ENCODE data around the gene HCCS.
"Not testable (repeated sequence)": the region's sequence is repeated elsewhere in the genome, so short reads cannot be mapped to it uniquely, and the experiment has no call there.

HCCS gene

GRCh38 chrX:11103006-11103405, 8.1 kb upstream of the HCCS start:
- in situ Hi-C loops (cut with HindIII; ENCODE audit: low pct_unique_long_range_greater_than_20kb, low sequenced_read_pairs) = no loop called here
- no peak for TF ChIP-seq JUND (IDR thresholded peaks at IDR 0.05; ENCODE audit: low read depth)
- no peak for DNase-seq (ENCODE audit: low read depth in 1 of 2, low spot score in 1 of 2)

- no peak for DNase-seq (ENCODE audit: low read depth in 1 of 2, low spot score in 1 of 2)
- in situ Hi-C loops (cut with HindIII; ENCODE audit: low pct_unique_long_range_greater_than_20kb, low sequenced_read_pairs) = no loop called here
- TF ChIP-seq JUND (IDR thresholded peaks at IDR 0.05; ENCODE audit: low read depth) = no peak
Measured at GRCh38 chrX:11103751-11104150, 7.4 kb upstream of the HCCS start.

GRCh38 chrX:11105080-11105479, 6.1 kb upstream of the HCCS start:
- TF ChIP-seq JUND (IDR thresholded peaks at IDR 0.05; ENCODE audit: low read depth) = no peak
- in situ Hi-C loops (cut with HindIII; ENCODE audit: low pct_unique_long_range_greater_than_20kb, low sequenced_read_pairs) = no loop called here
- no peak for DNase-seq (ENCODE audit: low read depth in 1 of 2, low spot score in 1 of 2)

GRCh38 chrX:11108253-11108941, 2.7 kb upstream of the HCCS start:
- no peak for DNase-seq (ENCODE audit: low read depth in 1 of 2, low spot score in 1 of 2)
- TF ChIP-seq JUND (IDR thresholded peaks at IDR 0.05; ENCODE audit: low read depth) = no peak
- in situ Hi-C loops (cut with HindIII; ENCODE audit: low pct_unique_long_range_greater_than_20kb, low sequenced_read_pairs) = no loop called here

- DNase-seq (ENCODE audit: low read depth in 1 of 2, low spot score in 1 of 2) = no peak
- in situ Hi-C loops (cut with HindIII; ENCODE audit: low pct_unique_long_range_greater_than_20kb, low sequenced_read_pairs) = no loop called here
- TF ChIP-seq JUND (IDR thresholded peaks at IDR 0.05; ENCODE audit: low read depth) = no peak
Measured at GRCh38 chrX:11109968-11110367, 1.2 kb upstream of the HCCS start.

GRCh38 chrX:11111947-11112346, 815 bp downstream of the HCCS start:
- no peak for DNase-seq (ENCODE audit: low read depth in 1 of 2, low spot score in 1 of 2)
- no peak for TF ChIP-seq JUND (IDR thresholded peaks at IDR 0.05; ENCODE audit: low read depth)
- in situ Hi-C loops (cut with HindIII; ENCODE audit: low pct_unique_long_range_greater_than_20kb, low sequenced_read_pairs) = no loop called here

- no peak for DNase-seq (ENCODE audit: low read depth in 1 of 2, low spot score in 1 of 2)
Measured at GRCh38 chrX:11113731-11114130, 2.6 kb downstream of the HCCS start.

GRCh38 chrX:11117745-11118144, 6.6 kb downstream of the HCCS start:
- no peak for TF ChIP-seq JUND (IDR thresholded peaks at IDR 0.05; ENCODE audit: low read depth)
- in situ Hi-C loops (cut with HindIII; ENCODE audit: low pct_unique_long_range_greater_than_20kb, low sequenced_read_pairs) = no loop called here
- no peak for DNase-seq (ENCODE audit: low read depth in 1 of 2, low spot score in 1 of 2)

More at GRCh38 chrX:11113731-11114130, 2.6 kb downstream of the HCCS start:
- in situ Hi-C loops (cut with HindIII; ENCODE audit: low pct_unique_long_range_greater_than_20kb, low sequenced_read_pairs) = no loop called here
- no peak for TF ChIP-seq JUND (IDR thresholded peaks at IDR 0.05; ENCODE audit: low read depth)

- no peak for DNase-seq (ENCODE audit: low read depth in 1 of 2, low spot score in 1 of 2)
- TF ChIP-seq JUND (IDR thresholded peaks at IDR 0.05; ENCODE audit: low read depth) = no peak
- in situ Hi-C loops (cut with HindIII; ENCODE audit: low pct_unique_long_range_greater_than_20kb, low sequenced_read_pairs) = no loop called here
Measured at GRCh38 chrX:11119313-11119943, 8.3 kb downstream of the HCCS start.

GRCh38 chrX:11123087-11123486, 12.0 kb downstream of the HCCS start:
- DNase-seq (ENCODE audit: low read depth in 1 of 2, low spot score in 1 of 2); in situ Hi-C loops (cut with HindIII; ENCODE audit: low pct_unique_long_range_greater_than_20kb, low sequenced_read_pairs): not testable (repeated sequence)

- no peak for TF ChIP-seq JUND (IDR thresholded peaks at IDR 0.05; ENCODE audit: low read depth)
- DNase-seq (ENCODE audit: low read depth in 1 of 2, low spot score in 1 of 2) = no peak
- in situ Hi-C loops (cut with HindIII; ENCODE audit: low pct_unique_long_range_greater_than_20kb, low sequenced_read_pairs) = no loop called here
Measured at GRCh38 chrX:11124112-11124511, 13.0 kb downstream of the HCCS start.

GRCh38 chrX:11125060-11125459, 13.9 kb downstream of the HCCS start:
- TF ChIP-seq JUND (IDR thresholded peaks at IDR 0.05; ENCODE audit: low read depth) = no peak
- in situ Hi-C loops (cut with HindIII; ENCODE audit: low pct_unique_long_range_greater_than_20kb, low sequenced_read_pairs) = no loop called here
- DNase-seq (ENCODE audit: low read depth in 1 of 2, low spot score in 1 of 2) = no peak

- no peak for DNase-seq (ENCODE audit: low read depth in 1 of 2, low spot score in 1 of 2)
- in situ Hi-C loops (cut with HindIII; ENCODE audit: low pct_unique_long_range_greater_than_20kb, low sequenced_read_pairs) = no loop called here
Measured at GRCh38 chrX:11129534-11130105, 18.5 kb downstream of the HCCS start.

More at GRCh38 chrX:11129534-11130105, 18.5 kb downstream of the HCCS start:
- no peak for TF ChIP-seq JUND (IDR thresholded peaks at IDR 0.05; ENCODE audit: low read depth)
